Osteoblast (primary cell): ENCODE measurements around the gene LHFPL3. TPM values are rescaled to one million over a fixed set of nuclear protein-coding genes. Genes with fewer than 3 reads are reported as not detected.

ENCODE experiments used
- DNase-seq: peaks from one replicate; pipeline ENCODE4 v3.0.0; 2011; ENCODE audit warnings: low spot score, mixed read lengths; ENCODE audit not compliant: insufficient read length; ENCODE audit errors: missing footprints
- H2AFZ ChIP-seq: 2 replicates; pipeline ENCODE4 v1.6.0; 2011; ENCODE audit warnings: mild to moderate bottlenecking, low read length
- H3K27ac ChIP-seq: 2 replicates; pipeline ENCODE4 v1.5.1; 2011; ENCODE audit warnings: mild to moderate bottlenecking, low read depth, low read length, moderate library complexity
- H3K27me3 ChIP-seq: 2 replicates; pipeline ENCODE4 v1.6.0; 2012; ENCODE audit warnings: mild to moderate bottlenecking, control low read depth, inconsistent platforms, low read length, moderate library complexity; ENCODE audit not compliant: insufficient read depth
- H3K36me3 ChIP-seq: 2 replicates; pipeline ENCODE4 v1.5.1; 2011; ENCODE audit warnings: mild to moderate bottlenecking, low read length, control low read depth, moderate library complexity; ENCODE audit not compliant: insufficient read depth
- H3K4me1 ChIP-seq: 2 replicates; pipeline ENCODE4 v1.5.1; 2011; ENCODE audit warnings: mild to moderate bottlenecking, low read length, control low read depth, moderate library complexity; ENCODE audit not compliant: insufficient read depth
- H3K4me2 ChIP-seq: 2 replicates; pipeline ENCODE4 v1.6.0; 2011; ENCODE audit warnings: mild to moderate bottlenecking, low read length; ENCODE audit not compliant: insufficient read depth
- H3K4me3 ChIP-seq: fragments of 200-600 bp; sonication (generic); 3 replicates; pipeline ENCODE4 v1.5.1; 2012; ENCODE audit warnings: mild to moderate bottlenecking, low read length, inconsistent platforms; ENCODE audit not compliant: insufficient read depth
- H3K79me2 ChIP-seq: 2 replicates; pipeline ENCODE4 v1.6.0; 2012; ENCODE audit warnings: mild to moderate bottlenecking, low read length, control low read depth, inconsistent platforms; ENCODE audit not compliant: insufficient read depth
- H3K9me3 ChIP-seq: 2 replicates; pipeline ENCODE4 v1.5.1; 2011; ENCODE audit warnings: low read depth, low read length, control low read depth
- H4K20me1 ChIP-seq: 2 replicates; pipeline ENCODE4 v1.6.0; 2012; ENCODE audit warnings: mild to moderate bottlenecking, low read length, control low read depth; ENCODE audit not compliant: insufficient read depth
- CTCF ChIP-seq: IDR thresholded peaks from 2 replicates; pipeline ENCODE4 v1.5.1; 2011; ENCODE audit warnings: mild to moderate bottlenecking, low read depth, low read length, moderate library complexity; ENCODE audit errors: extremely low read depth
- total RNA-seq: library from RNA; depleted of rRNA; stranded (reverse); fragments of >200 nt; gene quantifications from 2 replicates; pipeline ENCODE4 v1.2.3, GENCODE V29; 2012

The LHFPL3 gene
- total RNA-seq, 1 donor, result not detected

- no peaks in the 10 kb centered on the region for H3K27me3 ChIP-seq
- H3K4me1 ChIP-seq, result no peaks in the 10 kb centered on the region
- H4K20me1 ChIP-seq, result no peaks in the 10 kb centered on the region
- H3K4me3 ChIP-seq, result no peak overlapping the region
- no peak overlapping the region for H2AFZ ChIP-seq
- no peak overlapping the region for H3K4me2 ChIP-seq
- DNase-seq, result no peak
- H3K79me2 ChIP-seq, result no peaks in the 10 kb centered on the region
- TF ChIP-seq CTCF, result no peak
- no peaks in the 10 kb centered on the region for H3K9me3 ChIP-seq
- no peaks in the 10 kb centered on the region for H3K36me3 ChIP-seq
- no peak overlapping the region for H3K27ac ChIP-seq
Observed at GRCh38 chr7:104621321-104621720, 292.9 kb downstream of the LHFPL3 start.

GRCh38 chr7:104625956-104626355, 297.6 kb downstream of the LHFPL3 start:
- DNase-seq, result no peak
- TF ChIP-seq CTCF, result no peak
- H3K4me3 ChIP-seq, result no peak overlapping the region
- no peak overlapping the region for H3K4me2 ChIP-seq
- H3K4me1 ChIP-seq, result no peaks in the 10 kb centered on the region
- no peak overlapping the region for H2AFZ ChIP-seq
- H4K20me1 ChIP-seq, result no peaks in the 10 kb centered on the region
- no peaks in the 10 kb centered on the region for H3K36me3 ChIP-seq
- H3K27me3 ChIP-seq, result no peaks in the 10 kb centered on the region
- H3K9me3 ChIP-seq, result no peaks in the 10 kb centered on the region
- no peak overlapping the region for H3K27ac ChIP-seq
- no peaks in the 10 kb centered on the region for H3K79me2 ChIP-seq

- no peak overlapping the region for H3K4me2 ChIP-seq
- H3K27ac ChIP-seq, result no peak overlapping the region
- H3K27me3 ChIP-seq, result no peaks in the 10 kb centered on the region
- no peak overlapping the region for H2AFZ ChIP-seq
- H3K4me3 ChIP-seq, result no peak overlapping the region
- H3K79me2 ChIP-seq, result no peaks in the 10 kb centered on the region
- no peak for TF ChIP-seq CTCF
- H3K36me3 ChIP-seq, result no peaks in the 10 kb centered on the region
- peak; percentile 43 for DNase-seq
- no peaks in the 10 kb centered on the region for H4K20me1 ChIP-seq
- H3K4me1 ChIP-seq, result no peaks in the 10 kb centered on the region
- H3K9me3 ChIP-seq, result no peaks in the 10 kb centered on the region
Observed at GRCh38 chr7:104627516-104627915, 299.1 kb downstream of the LHFPL3 start.

- no peak overlapping the region for H3K27ac ChIP-seq
- no peaks in the 10 kb centered on the region for H3K9me3 ChIP-seq
- TF ChIP-seq CTCF, result no peak
- DNase-seq, result no peak
- H3K79me2 ChIP-seq, result no peaks in the 10 kb centered on the region
- H4K20me1 ChIP-seq, result no peaks in the 10 kb centered on the region
- no peak overlapping the region for H2AFZ ChIP-seq
- no peaks in the 10 kb centered on the region for H3K36me3 ChIP-seq
- no peak overlapping the region for H3K4me3 ChIP-seq
- H3K4me2 ChIP-seq, result no peak overlapping the region
- no peaks in the 10 kb centered on the region for H3K4me1 ChIP-seq
- no peaks in the 10 kb centered on the region for H3K27me3 ChIP-seq
Observed at GRCh38 chr7:104628017-104628416, 299.6 kb downstream of the LHFPL3 start.
